Stimulated activated CD8-positive, alpha-beta memory T cell treated with anti-CD3 and anti-CD28 coated beads, Interleukin-4, amount 100 ng/mL, for 1 hour (primary cell): ENCODE data around the gene U2AF2.

Source experiments
- DNase-seq, 2 donors: peaks; one replicate each; pipeline ENCODE4 v3.0.0-alpha.2; 2020; ENCODE audit warnings: low read depth in 2 of 2, low spot score in 1 of 2

Gene U2AF2

GRCh38 chr19:55643003-55643886 is 11.6 kb upstream of the U2AF2 start, which contains the start of gene ZNF581:
ZNF581 (plus strand) TSS chr19:55643649; CDS start chr19:55644572, 923 bp downstream.
- peak in 1 of 2 donors; percentile 47 for DNase-seq

- no peak for DNase-seq
Observed at GRCh38 chr19:55643887-55644176, 11.0 kb upstream of the U2AF2 start.

- no peak for DNase-seq
Observed at GRCh38 chr19:55644191-55644833, 10.5 kb upstream of the U2AF2 start.

GRCh38 chr19:55644842-55645511 is 9.9 kb upstream of the U2AF2 start:
- DNase-seq: no peak

- no peak for DNase-seq
Observed at GRCh38 chr19:55645512-55645881, 9.3 kb upstream of the U2AF2 start.

GRCh38 chr19:55646889-55647731 is 7.7 kb upstream of the U2AF2 start:
- no peak for DNase-seq

GRCh38 chr19:55647732-55648584 is 6.9 kb upstream of the U2AF2 start, which contains the start of gene CCDC106:
CCDC106 (plus strand) TSS chr19:55648212; CDS start chr19:55649047, 835 bp downstream.
- DNase-seq: no peak

GRCh38 chr19:55648585-55649267 is 6.1 kb upstream of the U2AF2 start:
- no peak for DNase-seq

- DNase-seq: no peak
Observed at GRCh38 chr19:55649268-55650125, 5.3 kb upstream of the U2AF2 start.

GRCh38 chr19:55650126-55650557 is 4.7 kb upstream of the U2AF2 start:
- no peak for DNase-seq

GRCh38 chr19:55650602-55651230 is 4.1 kb upstream of the U2AF2 start:
- no peak for DNase-seq

- no peak for DNase-seq
Observed at GRCh38 chr19:55651236-55651635, 3.6 kb upstream of the U2AF2 start.

- no peak for DNase-seq
Observed at GRCh38 chr19:55652311-55653128, 2.3 kb upstream of the U2AF2 start.

- peak; percentile 99 for DNase-seq
Observed at GRCh38 chr19:55653651-55654322, 1.0 kb upstream of the U2AF2 start.

- DNase-seq: peak; percentile 86 to 97
Observed at GRCh38 chr19:55654323-55654867, 440 bp upstream of the U2AF2 start.

GRCh38 chr19:55655648-55656040 is 809 bp downstream of the U2AF2 start:
- DNase-seq: no peak
